ENCODE data around the gene SOHLH1. TPM values are rescaled to one million over a fixed set of nuclear protein-coding genes. Genes with fewer than 3 reads are reported as not detected.

The SOHLH1 gene
- total RNA-seq, 1 experiment from 2014 or later, result not detected

- ChIA-PET POLR2A (no interaction called here), CTCF (no interaction called here)
- ATAC-seq, result no peak
- TF ChIP-seq TCF7L2 (IDR thresholded peaks at IDR 0.05; ENCODE audit: low read depth, low read length), result no peak
- no peak overlapping the region for H3K27ac ChIP-seq (ENCODE audit: low read length)
- no peak overlapping the region for H3K4me3 ChIP-seq (ENCODE audit: low read depth in 2 of 2, low read length in 2 of 2)
- intact Hi-C loops (cut with micrococcal nuclease; ENCODE audit: unreplicated experiment), result no loop called here
- no peaks in the 10 kb centered on the region for H3K9me3 ChIP-seq (ENCODE audit: control insufficient read depth, insufficient read depth, low read depth, low read length)
- no peaks in the 10 kb centered on the region for H3K27me3 ChIP-seq (ENCODE audit: control insufficient read depth, insufficient read depth, low read length)
- no peaks in the 10 kb centered on the region for H3K36me3 ChIP-seq (ENCODE audit: control insufficient read depth, insufficient read depth, low read length)
- no TSS peak for BruUV-seq (replicated peaks)
- DNase-seq (ENCODE audit: low read depth, low spot score), result no peak
- H3K4me1 ChIP-seq (ENCODE audit: control insufficient read depth, insufficient read depth, low read length), result no peaks in the 10 kb centered on the region
- in situ Hi-C loops (cut with HindIII; ENCODE audit: low pct_unique_long_range_greater_than_20kb, low sequenced_read_pairs), result no loop called here
Observed at GRCh38 chr9:135727257-135727875, 28.1 kb upstream of the SOHLH1 start.

GRCh38 chr9:135726138-135726853, 27.0 kb upstream of the SOHLH1 start:
- Histone ChIP-seq H3K4me1 (ENCODE audit: control insufficient read depth, insufficient read depth, low read length) (no peaks in the 10 kb centered on the region), H3K4me3 (ENCODE audit: low read depth in 2 of 2, low read length in 2 of 2) (no peak overlapping the region), H3K27me3 (ENCODE audit: control insufficient read depth, insufficient read depth, low read length) (no peaks in the 10 kb centered on the region), H3K36me3 (ENCODE audit: control insufficient read depth, insufficient read depth, low read length) (no peaks in the 10 kb centered on the region), H3K27ac (ENCODE audit: low read length) (no peak overlapping the region), H3K9me3 (ENCODE audit: control insufficient read depth, insufficient read depth, low read depth, low read length) (no peaks in the 10 kb centered on the region)
- no TSS peak for BruUV-seq (replicated peaks)
- in situ Hi-C loops (cut with HindIII; ENCODE audit: low pct_unique_long_range_greater_than_20kb, low sequenced_read_pairs) (no loop called here), intact Hi-C loops (cut with micrococcal nuclease; ENCODE audit: unreplicated experiment) (no loop called here)
- DNase-seq (ENCODE audit: low read depth, low spot score) (no peak), ATAC-seq (peak; percentile 69)
- ChIA-PET POLR2A (no interaction called here), CTCF (no interaction called here)
- TF ChIP-seq, protein P1, sequence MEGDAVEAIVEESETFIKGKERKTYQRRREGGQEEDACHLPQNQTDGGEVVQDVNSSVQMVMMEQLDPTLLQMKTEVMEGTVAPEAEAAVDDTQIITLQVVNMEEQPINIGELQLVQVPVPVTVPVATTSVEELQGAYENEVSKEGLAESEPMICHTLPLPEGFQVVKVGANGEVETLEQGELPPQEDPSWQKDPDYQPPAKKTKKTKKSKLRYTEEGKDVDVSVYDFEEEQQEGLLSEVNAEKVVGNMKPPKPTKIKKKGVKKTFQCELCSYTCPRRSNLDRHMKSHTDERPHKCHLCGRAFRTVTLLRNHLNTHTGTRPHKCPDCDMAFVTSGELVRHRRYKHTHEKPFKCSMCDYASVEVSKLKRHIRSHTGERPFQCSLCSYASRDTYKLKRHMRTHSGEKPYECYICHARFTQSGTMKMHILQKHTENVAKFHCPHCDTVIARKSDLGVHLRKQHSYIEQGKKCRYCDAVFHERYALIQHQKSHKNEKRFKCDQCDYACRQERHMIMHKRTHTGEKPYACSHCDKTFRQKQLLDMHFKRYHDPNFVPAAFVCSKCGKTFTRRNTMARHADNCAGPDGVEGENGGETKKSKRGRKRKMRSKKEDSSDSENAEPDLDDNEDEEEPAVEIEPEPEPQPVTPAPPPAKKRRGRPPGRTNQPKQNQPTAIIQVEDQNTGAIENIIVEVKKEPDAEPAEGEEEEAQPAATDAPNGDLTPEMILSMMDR (IDR thresholded peaks at IDR 0.05), result peak; percentile 22; the same call in 1 of the 2 replicates
- no peak for TF ChIP-seq POLR2AphosphoS5 (IDR thresholded peaks at IDR 0.05; ENCODE audit: low read depth, low read length)

DNA sequence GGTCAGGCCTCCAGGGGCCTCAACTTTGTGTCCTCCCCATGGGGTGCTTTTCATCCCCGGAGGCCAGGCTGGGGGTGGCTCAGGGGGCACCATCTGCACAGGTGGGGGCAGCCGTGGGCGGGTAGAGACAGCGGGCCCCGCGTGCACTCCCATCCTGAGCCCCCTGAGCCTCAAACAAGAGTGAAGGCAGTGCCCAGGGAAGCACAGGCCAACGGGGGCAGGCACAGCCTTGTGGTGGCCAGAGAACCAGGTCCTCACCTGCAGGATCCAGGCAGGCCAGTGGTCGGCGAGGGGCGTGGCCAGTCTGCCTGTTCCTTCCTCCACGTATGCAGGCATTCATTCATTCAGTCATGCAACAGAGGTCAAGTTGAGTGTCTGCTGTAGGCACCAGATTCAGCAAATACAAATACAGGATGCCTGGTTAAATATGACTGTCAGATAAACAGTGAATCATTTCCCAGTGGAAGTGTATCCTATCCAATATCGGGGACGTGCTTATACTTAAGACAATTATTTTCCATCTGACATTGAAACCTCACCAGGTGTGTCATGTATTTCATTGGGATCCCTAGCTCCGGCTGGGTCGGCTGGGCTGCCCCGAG, 25.0 kb upstream of the SOHLH1 start:
- ATAC-seq, result no peak
- no peak for DNase-seq (ENCODE audit: low read depth, low spot score)
- Histone ChIP-seq H3K4me3 (ENCODE audit: low read depth in 2 of 2, low read length in 2 of 2) (no peak overlapping the region), H3K36me3 (ENCODE audit: control insufficient read depth, insufficient read depth, low read length) (no peaks in the 10 kb centered on the region), H3K9me3 (ENCODE audit: control insufficient read depth, insufficient read depth, low read depth, low read length) (no peaks in the 10 kb centered on the region), H3K27me3 (ENCODE audit: control insufficient read depth, insufficient read depth, low read length) (no peaks in the 10 kb centered on the region), H3K27ac (ENCODE audit: low read length) (no peak overlapping the region), H3K4me1 (ENCODE audit: control insufficient read depth, insufficient read depth, low read length) (no peaks in the 10 kb centered on the region)
- ChIA-PET CTCF (no interaction called here), POLR2A (no interaction called here)
- in situ Hi-C loops (cut with HindIII; ENCODE audit: low pct_unique_long_range_greater_than_20kb, low sequenced_read_pairs), result no loop called here
- TF ChIP-seq SIN3A (IDR thresholded peaks at IDR 0.05; ENCODE audit: borderline replicate concordance, insufficient read depth, low read depth, low read length) (no peak), REST (IDR thresholded peaks at IDR 0.05; ENCODE audit: insufficient read depth in 1 of 2, low read depth in 2 of 2, low read length in 1 of 2) (no peak), POLR2AphosphoS5 (IDR thresholded peaks at IDR 0.05; ENCODE audit: low read depth, low read length) (no peak), TCF7L2 (IDR thresholded peaks at IDR 0.05; ENCODE audit: low read depth, low read length) (no peak)
- TF ChIP-seq, protein P1 (IDR thresholded peaks at IDR 0.05), result no peak
- intact Hi-C loops (cut with micrococcal nuclease; ENCODE audit: unreplicated experiment), result no loop called here
- BruUV-seq (replicated peaks), result no TSS peak
